ENCODE results near the gene MIA3.

- no peak for TF ChIP-seq CTCF (IDR thresholded peaks at IDR 0.05; ENCODE audit: low read depth, low read length, poor library complexity, severe bottlenecking)
- no peak for TF ChIP-seq EZH2phosphoT487 (IDR thresholded peaks at IDR 0.05; ENCODE audit: borderline replicate concordance, low read length)
Measured at GRCh38 chr1:222641269-222641948, 23.5 kb downstream of the MIA3 start.
